Neural progenitor cell (in vitro differentiated cells): Measurements from ENCODE around the gene PBX1. TPM values are rescaled to one million over a fixed set of nuclear protein-coding genes. Genes with fewer than 3 reads are reported as not detected.

ENCODE experiments used
- DNase-seq: peaks from one replicate; pipeline ENCODE4 v3.0.0-alpha.2; 2016; ENCODE audit warnings: low spot score
- H2AFZ ChIP-seq: fragments of 200-600 bp; sonication (generic); replicated peaks from 2 replicates; pipeline ENCODE4 v1.6.1; 2016; ENCODE audit warnings: antibody characterized with exemption
- H3F3A ChIP-seq: fragments of 200-600 bp; sonication (generic); 2 replicates; pipeline ENCODE4 v1.6.1; 2016; ENCODE audit warnings: antibody characterized with exemption, low read depth
- H3K27ac ChIP-seq: fragments of 200-600 bp; sonication (generic); 2 replicates; pipeline ENCODE4 v1.5.1; 2016; ENCODE audit warnings: mild to moderate bottlenecking
- H3K27me3 ChIP-seq: fragments of 200-600 bp; sonication (generic); 2 replicates; pipeline ENCODE4 v1.6.1; 2016; ENCODE audit warnings: mild to moderate bottlenecking, moderate library complexity
- H3K36me3 ChIP-seq: fragments of 200-600 bp; sonication (generic); 2 replicates; pipeline ENCODE4 v1.5.1; 2016
- H3K4me1 ChIP-seq: fragments of 200-600 bp; sonication (generic); 2 replicates; pipeline ENCODE4 v1.6.1; 2016; ENCODE audit warnings: mixed run types
- H3K4me2 ChIP-seq: fragments of 200-600 bp; sonication (generic); 2 replicates; pipeline ENCODE4 v1.6.1; 2016
- H3K4me3 ChIP-seq: fragments of 200-600 bp; sonication (generic); 2 replicates; pipeline ENCODE4 v1.5.1; 2016
- H3K79me2 ChIP-seq: fragments of 200-600 bp; sonication (generic); 2 replicates; pipeline ENCODE4 v1.6.1; 2016; ENCODE audit warnings: low read depth
- H3K9ac ChIP-seq: fragments of 200-600 bp; sonication (generic); 2 replicates; pipeline ENCODE4 v1.6.1; 2016
- H3K9me3 ChIP-seq: fragments of 200-600 bp; sonication (generic); 2 replicates; pipeline ENCODE4 v1.5.1; 2016; ENCODE audit warnings: low read depth
- H4K20me1 ChIP-seq: fragments of 200-600 bp; sonication (generic); 2 replicates; pipeline ENCODE4 v1.6.1; 2016; ENCODE audit warnings: low read depth
- H3K27ac Mint-ChIP-seq: 3 replicates; pipeline ENCODE4 v1.8.0; 2021; ENCODE audit warnings: mixed read lengths
- H3K27me3 Mint-ChIP-seq: 2 replicates; pipeline ENCODE4 v1.8.0; 2022; ENCODE audit warnings: low read depth, mild to moderate bottlenecking, inconsistent platforms, moderate library complexity, mixed read lengths; ENCODE audit not compliant: insufficient read depth
- H3K36me3 Mint-ChIP-seq: 3 replicates; pipeline ENCODE4 v1.8.0; 2021; ENCODE audit warnings: mixed read lengths
- H3K4me1 Mint-ChIP-seq: 3 replicates; pipeline ENCODE4 v1.8.0; 2021; ENCODE audit warnings: mixed read lengths
- H3K4me3 Mint-ChIP-seq: 3 replicates; pipeline ENCODE4 v1.8.0; 2021; ENCODE audit warnings: mild to moderate bottlenecking, moderate library complexity, mixed read lengths
- H3K9me3 Mint-ChIP-seq: 3 replicates; pipeline ENCODE4 v1.8.0; 2020; ENCODE audit warnings: mixed read lengths
- CTCF ChIP-seq: fragments of 200-600 bp; sonication (generic); IDR thresholded peaks from 2 replicates; pipeline ENCODE4 v1.5.1; 2017; ENCODE audit warnings: antibody characterized with exemption, mild to moderate bottlenecking
- EZH2 ChIP-seq: fragments of 200-600 bp; sonication (generic); IDR thresholded peaks from 2 replicates; pipeline ENCODE4 v1.6.1; 2017; ENCODE audit warnings: antibody characterized with exemption, mild to moderate bottlenecking, moderate library complexity
- EZH2phosphoT487 ChIP-seq: fragments of 200-600 bp; sonication (generic); IDR thresholded peaks from 2 replicates; pipeline ENCODE4 v1.6.1; 2017; ENCODE audit warnings: antibody characterized with exemption
- total RNA-seq: library from RNA; depleted of rRNA; stranded (reverse); fragments of >200 nt; gene quantifications from 2 replicates; pipeline ENCODE4 v1.2.3, GENCODE V29; 2015; ENCODE audit warnings: low replicate concordance

Gene PBX1
- total RNA-seq, 1 donor from 2014 or later, result 91.1 TPM

GRCh38 chr1:164643018-164643417 lies 84.0 kb downstream of the PBX1 start:
- Mint-ChIP-seq H3K9me3 (peaks cover 2% of the 10 kb centered on the region), H3K27ac (peak overlapping the region; percentile 91), H3K4me3 (no peak overlapping the region), H3K36me3 (peaks cover 19% of the 10 kb centered on the region), H3K27me3 (peaks cover 2% of the 10 kb centered on the region), H3K4me1 (peaks cover 78% of the 10 kb centered on the region)
- Histone ChIP-seq H3K79me2 (peaks cover 97% of the 10 kb centered on the region), H3K27me3 (no peaks in the 10 kb centered on the region), H3K9me3 (no peaks in the 10 kb centered on the region), H3K27ac (no peak overlapping the region), H3K4me1 (peaks cover 40% of the 10 kb centered on the region), H3K9ac (no peak overlapping the region), H3K4me2 (no peak overlapping the region), H3K4me3 (no peak overlapping the region), H4K20me1 (peaks cover 70% of the 10 kb centered on the region), H3K36me3 (no peaks in the 10 kb centered on the region), H2AFZ (no peak overlapping the region), H3F3A (peaks cover 6% of the 10 kb centered on the region)
- TF ChIP-seq EZH2phosphoT487 (no peak), CTCF (no peak), EZH2 (no peak)
- DNase-seq, result no peak

- Mint-ChIP-seq H3K9me3 (peaks cover 2% of the 10 kb centered on the region), H3K4me3 (peak overlapping the region; percentile 41), H3K27ac (no peak overlapping the region), H3K27me3 (peaks cover 2% of the 10 kb centered on the region), H3K36me3 (peaks cover 19% of the 10 kb centered on the region), H3K4me1 (peaks cover 78% of the 10 kb centered on the region)
- H3K79me2 ChIP-seq, result peaks cover 97% of the 10 kb centered on the region
- no peak overlapping the region for H3K27ac ChIP-seq
- peaks cover 32% of the 10 kb centered on the region for H3K4me1 ChIP-seq
- DNase-seq, result no peak
- no peaks in the 10 kb centered on the region for H3K9me3 ChIP-seq
- TF ChIP-seq EZH2, result no peak
- no peak for TF ChIP-seq CTCF
- TF ChIP-seq EZH2phosphoT487, result no peak
- no peak overlapping the region for H2AFZ ChIP-seq
- peaks cover 69% of the 10 kb centered on the region for H4K20me1 ChIP-seq
- no peak overlapping the region for H3K9ac ChIP-seq
- no peak overlapping the region for H3K4me2 ChIP-seq
- no peaks in the 10 kb centered on the region for H3K27me3 ChIP-seq
- peaks cover 6% of the 10 kb centered on the region for H3F3A ChIP-seq
- no peaks in the 10 kb centered on the region for H3K36me3 ChIP-seq
- no peak overlapping the region for H3K4me3 ChIP-seq
Observed at GRCh38 chr1:164644268-164644667, 85.3 kb downstream of the PBX1 start.

- Mint-ChIP-seq H3K27ac (peak overlapping the region; percentile 97), H3K36me3 (peaks cover 18% of the 10 kb centered on the region), H3K9me3 (peaks cover 2% of the 10 kb centered on the region), H3K4me1 (peaks cover 79% of the 10 kb centered on the region), H3K4me3 (peak overlapping the region; percentile 69), H3K27me3 (peaks cover 2% of the 10 kb centered on the region)
- Histone ChIP-seq H3K36me3 (no peaks in the 10 kb centered on the region), H3K27ac (no peak overlapping the region), H2AFZ (no peak overlapping the region), H3K79me2 (peaks cover 97% of the 10 kb centered on the region), H3K4me1 (peaks cover 32% of the 10 kb centered on the region), H3K27me3 (no peaks in the 10 kb centered on the region), H3K4me2 (no peak overlapping the region), H3F3A (peaks cover 6% of the 10 kb centered on the region), H4K20me1 (peaks cover 69% of the 10 kb centered on the region), H3K4me3 (no peak overlapping the region), H3K9ac (no peak overlapping the region), H3K9me3 (no peaks in the 10 kb centered on the region)
- no peak for DNase-seq
- TF ChIP-seq EZH2phosphoT487, result no peak
- TF ChIP-seq CTCF, result no peak
- TF ChIP-seq EZH2, result no peak
Observed at GRCh38 chr1:164644774-164645644, 86.0 kb downstream of the PBX1 start.
